Sigmoid colon (tissue), 7 donors: ENCODE data around the gene MBOAT1. TPM values are rescaled to one million over a fixed set of nuclear protein-coding genes. Genes with fewer than 3 reads are reported as not detected.

ENCODE experiments used
- DNase-seq: peaks from one replicate; pipeline ENCODE4 v3.0.0-alpha.2; 2019
- H3K27ac ChIP-seq, 4 donors: fragments of 200-600 bp; sonication (generic); one replicate each; pipeline ENCODE4 v1.5.1; 2016 to 2019; ENCODE audit warnings: mild to moderate bottlenecking in 1 of 4
- H3K27me3 ChIP-seq, 3 donors: fragments of 200-600 bp; sonication (generic); one replicate each; pipeline ENCODE4 v1.5.1; 2019; ENCODE audit warnings: mild to moderate bottlenecking in 1 of 3
- H3K36me3 ChIP-seq, 4 donors: fragments of 200-600 bp; sonication (generic); one replicate each; pipeline ENCODE4 v1.5.1; 2016 to 2019
- H3K4me1 ChIP-seq, 4 donors: fragments of 200-600 bp; sonication (generic); one replicate each; pipeline ENCODE4 v1.5.1; 2017 to 2019
- H3K4me3 ChIP-seq, 4 donors: fragments of 200-600 bp; sonication (generic); one replicate each; pipeline ENCODE4 v1.5.1; 2017 to 2019; ENCODE audit warnings: mild to moderate bottlenecking in 2 of 4, moderate library complexity in 1 of 4
- H3K9me3 ChIP-seq, 4 donors: fragments of 200-600 bp in 3 of 4; sonication (generic) in 3 of 4; one replicate each; pipeline versions ENCODE4 v1.5.1 to v1.6.1; 2013 to 2019
- EP300 ChIP-seq, 4 donors: sonication (generic); formaldehyde crosslinking; IDR thresholded peaks; one replicate each; pipeline ENCODE4 v1.6.1; 2017; ENCODE audit warnings: antibody characterized with exemption in 4 of 4
- POLR2A ChIP-seq, 2 donors: fragments of 450-650 bp; IDR thresholded peaks; one replicate each; pipeline ENCODE4 v1.6.1; 2016; ENCODE audit warnings: antibody characterized with exemption in 2 of 2, mild to moderate bottlenecking in 2 of 2, moderate library complexity in 2 of 2
- POLR2AphosphoS5 ChIP-seq, 4 donors: sonication (generic); formaldehyde crosslinking; IDR thresholded peaks; one replicate each; pipeline ENCODE4 v1.6.1; 2017; ENCODE audit warnings: antibody characterized with exemption in 4 of 4
- WGBS, 2 donors: extraction: QIAGEN DNeasy Blood & Tissue Kit; methylation state at CpG; one replicate each; pipeline ENCODE4 v1.1.7; 2013; 5-methylcytosine and 5-hydroxymethylcytosine counted together
- intact Hi-C: fragments of 100-400 bp; cut with DNase I; formaldehyde crosslinking; loops from one replicate; pipeline ENCODE4 v1.15.1; 2023
- polyA plus RNA-seq, 3 donors: library from polyadenylated mRNA; stranded (reverse); fragments of 200-250 nt; gene quantifications; one replicate each; pipeline ENCODE4 v1.2.3, GENCODE V29; 2013
- total RNA-seq, 4 donors: library from RNA; depleted of rRNA; stranded (reverse); fragments of >200 nt; gene quantifications; one replicate each; pipeline ENCODE4 v1.1.0, GENCODE V29; 2016
- TF ChIP-seq, protein P1 (sequence below), 4 experiments: fragments of 450-650 bp in 3 of 4; fragments of 200-600 bp in 1 of 4; IDR thresholded peaks; one replicate each; pipeline ENCODE4 v1.5.1; 2016 to 2019; ENCODE audit warnings: antibody characterized with exemption in 4 of 4, mild to moderate bottlenecking in 3 of 4, moderate library complexity in 2 of 4
- donor health status: healthy with polysubstance abuse.
- donor health status: Bipolar disorder and iron deficiency.
- donor health status: healthy.

Gene MBOAT1, protein sequence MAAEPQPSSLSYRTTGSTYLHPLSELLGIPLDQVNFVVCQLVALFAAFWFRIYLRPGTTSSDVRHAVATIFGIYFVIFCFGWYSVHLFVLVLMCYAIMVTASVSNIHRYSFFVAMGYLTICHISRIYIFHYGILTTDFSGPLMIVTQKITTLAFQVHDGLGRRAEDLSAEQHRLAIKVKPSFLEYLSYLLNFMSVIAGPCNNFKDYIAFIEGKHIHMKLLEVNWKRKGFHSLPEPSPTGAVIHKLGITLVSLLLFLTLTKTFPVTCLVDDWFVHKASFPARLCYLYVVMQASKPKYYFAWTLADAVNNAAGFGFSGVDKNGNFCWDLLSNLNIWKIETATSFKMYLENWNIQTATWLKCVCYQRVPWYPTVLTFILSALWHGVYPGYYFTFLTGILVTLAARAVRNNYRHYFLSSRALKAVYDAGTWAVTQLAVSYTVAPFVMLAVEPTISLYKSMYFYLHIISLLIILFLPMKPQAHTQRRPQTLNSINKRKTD
- total RNA-seq (10 to 100 TPM in 3 of 4 donors, 1 to 10 TPM in 1; 6.9 to 15.6 (median 11.0) TPM), polyA plus RNA-seq (10 to 100 TPM in 1 of 3 donors, 1 to 10 TPM in 2; 2.4 to 16.6 (median 3.5) TPM)

DNA sequence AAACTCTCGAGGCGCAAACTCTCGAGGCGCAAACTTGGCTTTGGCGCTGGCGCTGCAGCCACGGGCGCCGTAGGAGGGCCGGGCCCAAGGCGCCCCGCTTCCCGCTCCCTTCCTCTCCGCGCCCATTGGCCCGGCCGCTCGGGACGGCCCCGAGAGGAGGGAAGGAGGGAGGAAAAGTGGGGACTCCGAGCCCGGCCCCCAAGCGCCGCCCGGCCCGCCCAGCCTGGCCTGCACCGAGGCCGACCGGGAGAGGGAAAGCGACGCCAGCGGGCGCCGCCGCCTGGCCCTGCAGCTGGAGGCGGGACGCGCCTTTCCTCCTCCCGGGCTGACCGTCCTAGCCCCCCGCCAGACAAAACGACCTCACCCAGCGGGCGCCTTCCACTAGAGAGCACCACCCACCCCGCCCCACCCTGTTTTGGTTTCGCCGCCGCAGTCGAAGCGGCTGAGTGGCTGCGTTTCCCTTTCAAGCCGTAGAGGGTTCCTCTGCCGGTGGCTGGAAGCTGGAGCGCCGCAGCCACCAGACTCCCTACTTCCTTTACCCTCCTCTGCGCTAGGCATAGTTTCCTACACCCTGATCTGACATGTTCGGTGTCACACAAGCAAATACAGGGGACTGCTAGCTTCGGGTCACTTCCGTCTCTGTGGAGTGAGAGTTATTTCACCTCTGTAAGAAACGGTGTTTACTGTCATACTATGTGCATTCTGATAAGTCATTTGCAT is at the start of gene MBOAT1:
Gene MBOAT1 (minus strand): TSS at position 78 of the 720 bp plus-strand sequence. CDS start 235 bp downstream, outside the sequence.
- Histone ChIP-seq H3K27me3 (no peaks in the 10 kb centered on the region), H3K27ac (peak within 1 kb of the TSS; percentile 88 to 94 (median 90)), H3K4me3 (peak within 1 kb of the TSS; percentile 76 to 91 (median 84)), H3K36me3 (no peaks in the 10 kb centered on the region), H3K4me1 (peaks cover 0 to 62% (median 44%) of the 10 kb centered on the region in 4 donors), H3K9me3 (no peaks in the 10 kb centered on the region)
- DNase-seq, result peak; percentile 96
- intact Hi-C loops, result loop anchor here (5.0 kb wide), 2 partner anchors 95 to 190 kb away; partner anchors contain the start of gene E2F3
- TF ChIP-seq POLR2A (IDR thresholded peaks at IDR 0.05) (peak; percentile 38 to 65), POLR2AphosphoS5 (IDR thresholded peaks at IDR 0.05) (peak; percentile 59 to 88 (median 78)), EP300 (IDR thresholded peaks at IDR 0.05) (no peak)
- TF ChIP-seq, protein P1, sequence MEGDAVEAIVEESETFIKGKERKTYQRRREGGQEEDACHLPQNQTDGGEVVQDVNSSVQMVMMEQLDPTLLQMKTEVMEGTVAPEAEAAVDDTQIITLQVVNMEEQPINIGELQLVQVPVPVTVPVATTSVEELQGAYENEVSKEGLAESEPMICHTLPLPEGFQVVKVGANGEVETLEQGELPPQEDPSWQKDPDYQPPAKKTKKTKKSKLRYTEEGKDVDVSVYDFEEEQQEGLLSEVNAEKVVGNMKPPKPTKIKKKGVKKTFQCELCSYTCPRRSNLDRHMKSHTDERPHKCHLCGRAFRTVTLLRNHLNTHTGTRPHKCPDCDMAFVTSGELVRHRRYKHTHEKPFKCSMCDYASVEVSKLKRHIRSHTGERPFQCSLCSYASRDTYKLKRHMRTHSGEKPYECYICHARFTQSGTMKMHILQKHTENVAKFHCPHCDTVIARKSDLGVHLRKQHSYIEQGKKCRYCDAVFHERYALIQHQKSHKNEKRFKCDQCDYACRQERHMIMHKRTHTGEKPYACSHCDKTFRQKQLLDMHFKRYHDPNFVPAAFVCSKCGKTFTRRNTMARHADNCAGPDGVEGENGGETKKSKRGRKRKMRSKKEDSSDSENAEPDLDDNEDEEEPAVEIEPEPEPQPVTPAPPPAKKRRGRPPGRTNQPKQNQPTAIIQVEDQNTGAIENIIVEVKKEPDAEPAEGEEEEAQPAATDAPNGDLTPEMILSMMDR (IDR thresholded peaks at IDR 0.05), result no peak
- WGBS, 2 donors, result 1% methylated on average over 60 of the region's 60 CpGs

DNA sequence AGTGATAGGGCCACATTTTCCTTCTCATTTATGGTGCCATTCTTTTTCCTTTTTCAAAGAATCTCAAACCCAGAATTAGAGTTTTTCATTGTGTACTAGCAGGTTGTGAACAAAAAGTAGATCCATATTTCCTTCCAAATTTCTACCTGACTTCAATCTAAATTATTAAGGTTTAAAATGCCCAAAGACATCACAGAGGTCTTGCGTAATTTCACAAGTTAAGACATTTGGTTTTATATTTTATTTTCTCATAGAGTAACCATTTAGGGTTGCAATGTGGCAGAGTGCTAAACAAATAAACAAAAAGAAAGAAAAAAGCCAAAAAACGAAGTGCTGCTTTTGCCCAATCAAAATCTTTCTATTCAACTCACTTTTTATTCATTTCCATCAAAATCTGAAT is 49.4 kb upstream of the MBOAT1 start:
- Histone ChIP-seq H3K27me3 (no peaks in the 10 kb centered on the region), H3K9me3 (no peaks in the 10 kb centered on the region), H3K4me3 (no peak overlapping the region), H3K36me3 (no peaks in the 10 kb centered on the region), H3K27ac (no peak overlapping the region), H3K4me1 (no peaks in the 10 kb centered on the region)
- TF ChIP-seq POLR2AphosphoS5 (IDR thresholded peaks at IDR 0.05) (no peak), EP300 (IDR thresholded peaks at IDR 0.05) (no peak), POLR2A (IDR thresholded peaks at IDR 0.05) (no peak)
- TF ChIP-seq, protein P1 (IDR thresholded peaks at IDR 0.05), result no peak
- intact Hi-C loops, result no loop called here
- 82 to 89% methylated on average over 2 of the region's 2 CpGs for WGBS, 2 donors
- DNase-seq, result no peak

DNA sequence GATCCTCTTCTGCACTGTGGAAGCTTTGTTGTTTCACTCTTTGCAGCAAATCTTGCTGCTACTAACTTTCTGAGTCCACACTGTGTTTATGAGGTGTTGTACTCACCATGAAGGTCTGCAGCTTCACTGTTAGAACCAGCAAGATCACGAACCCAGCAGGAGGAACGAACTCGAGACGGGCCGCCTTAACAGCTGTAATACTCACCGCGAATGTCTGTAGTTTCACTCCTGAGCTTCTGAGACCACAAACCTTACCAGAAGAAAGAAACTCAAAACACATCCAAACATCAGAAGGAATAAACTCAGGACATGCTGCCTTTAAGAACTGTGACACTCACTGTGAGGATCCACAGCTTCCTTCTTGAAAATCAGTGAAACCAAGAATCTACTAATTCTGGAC is 48.1 kb upstream of the MBOAT1 start:
- no peak for TF ChIP-seq POLR2A (IDR thresholded peaks at IDR 0.05)
- TF ChIP-seq EP300 (IDR thresholded peaks at IDR 0.05), result no peak
- no peak for TF ChIP-seq POLR2AphosphoS5 (IDR thresholded peaks at IDR 0.05)
- TF ChIP-seq, protein P1 (IDR thresholded peaks at IDR 0.05), result no peak
- H3K36me3 ChIP-seq, result no peaks in the 10 kb centered on the region
- H3K27me3 ChIP-seq, result no peaks in the 10 kb centered on the region
- H3K27ac ChIP-seq, result no peak overlapping the region
- H3K4me3 ChIP-seq, result no peak overlapping the region
- intact Hi-C loops, result no loop called here
- no peak for DNase-seq
- no peaks in the 10 kb centered on the region for H3K4me1 ChIP-seq
- 92 to 94% methylated on average over 7 of the region's 7 CpGs for WGBS, 2 donors
- H3K9me3 ChIP-seq, result no peaks in the 10 kb centered on the region

DNA sequence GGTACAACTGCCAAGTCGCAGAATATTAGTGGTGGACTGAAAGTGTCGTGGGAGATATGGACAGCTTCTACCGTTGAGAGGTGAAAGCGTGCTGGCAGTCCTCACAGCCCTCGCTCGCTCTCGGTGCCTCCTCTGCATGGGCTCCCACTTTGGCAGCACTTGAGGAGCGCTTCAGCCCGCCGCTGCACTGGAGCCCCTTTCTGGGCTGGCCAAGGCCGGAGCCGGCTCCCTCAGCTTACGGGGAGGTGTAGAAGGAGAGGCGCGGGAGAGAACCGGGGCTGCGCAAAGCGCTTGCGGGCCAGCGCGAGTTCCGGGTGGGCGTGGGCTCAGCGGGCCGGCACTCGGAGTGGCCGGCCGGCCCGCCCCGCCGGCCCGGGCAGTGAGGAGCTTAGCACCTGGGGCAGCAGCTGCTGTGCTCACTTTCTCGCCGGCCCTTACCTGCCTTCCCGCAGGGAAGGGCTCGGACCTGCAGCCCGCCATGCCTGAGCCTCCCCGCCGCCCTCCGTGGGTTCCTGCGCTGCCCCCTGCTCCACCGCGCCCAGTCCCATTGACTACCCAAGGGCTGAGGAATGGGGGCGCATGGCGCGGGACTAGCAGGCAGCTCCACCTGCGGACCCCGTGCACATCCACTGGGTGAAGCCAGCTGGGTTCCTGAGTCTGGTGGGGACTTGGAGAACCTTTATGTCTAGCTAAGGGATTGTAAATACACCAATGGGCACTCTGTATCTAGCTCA is 47.2 kb upstream of the MBOAT1 start:
- TF ChIP-seq, protein P1 (IDR thresholded peaks at IDR 0.05), result no peak
- TF ChIP-seq POLR2A (IDR thresholded peaks at IDR 0.05) (no peak), EP300 (IDR thresholded peaks at IDR 0.05) (no peak), POLR2AphosphoS5 (IDR thresholded peaks at IDR 0.05) (no peak)
- no peaks in the 10 kb centered on the region for H3K36me3 ChIP-seq
- no peak overlapping the region for H3K27ac ChIP-seq
- H3K4me3 ChIP-seq, result no peak overlapping the region
- WGBS, 2 donors, result 97 to 98% methylated on average over 48 of the region's 48 CpGs
- H3K27me3 ChIP-seq, result no peaks in the 10 kb centered on the region
- intact Hi-C loops, result no loop called here
- H3K4me1 ChIP-seq, result no peaks in the 10 kb centered on the region
- H3K9me3 ChIP-seq, result no peaks in the 10 kb centered on the region
- no peak for DNase-seq
